ENCODE results near the gene FPGS.

The FPGS gene

DNA sequence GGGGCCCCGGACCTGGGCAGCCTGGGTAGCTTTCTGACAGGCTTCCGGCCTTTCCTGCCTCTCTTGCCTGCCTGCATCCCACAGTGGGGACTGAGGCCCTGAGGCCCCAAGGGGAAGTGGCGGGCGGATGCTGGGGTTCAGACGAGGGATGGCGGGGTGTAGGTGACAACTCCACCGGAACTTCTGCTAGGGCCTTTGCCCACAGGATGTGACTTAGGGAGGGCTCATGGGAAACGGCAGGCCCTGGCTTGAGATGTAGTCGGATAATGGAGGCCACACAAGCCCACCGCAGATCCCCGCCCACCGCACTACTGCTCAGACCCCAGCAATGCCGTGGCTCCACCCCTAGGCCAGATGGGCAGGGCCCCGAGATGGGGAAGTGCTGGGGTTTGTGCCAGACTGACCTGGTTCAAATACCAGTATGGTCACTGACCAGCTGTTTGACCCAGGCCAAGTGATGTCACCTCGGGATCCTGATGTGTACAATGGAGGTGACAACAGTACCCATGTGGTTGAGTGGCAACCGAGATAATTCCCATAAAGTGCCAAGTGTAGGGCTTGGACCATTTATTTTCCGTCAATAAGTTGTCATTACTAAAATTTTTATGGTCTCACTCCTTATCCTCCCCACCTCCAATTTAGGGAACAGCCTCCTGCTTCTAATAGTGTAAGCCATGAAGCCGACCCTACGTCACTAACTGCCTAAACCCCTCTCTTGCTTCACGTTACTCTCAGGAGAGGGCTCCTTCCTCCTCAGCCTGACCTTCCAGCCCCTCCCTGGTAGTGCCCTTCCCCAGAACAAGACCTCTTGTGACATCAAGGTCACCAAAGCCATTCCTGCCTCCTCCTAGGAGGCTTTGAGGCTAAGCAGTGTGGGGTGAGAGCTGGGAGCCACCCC, 19.3 kb upstream of the FPGS start:
- peak in 15 of 42 donors; percentile 11 to 49 (median 33) for DNase-seq
- intact Hi-C loops (cut with DNase I): loop anchor here (10.0 kb wide), 1 partner anchor 131 kb away; the partner anchor contains the start of gene ST6GALNAC4

DNA sequence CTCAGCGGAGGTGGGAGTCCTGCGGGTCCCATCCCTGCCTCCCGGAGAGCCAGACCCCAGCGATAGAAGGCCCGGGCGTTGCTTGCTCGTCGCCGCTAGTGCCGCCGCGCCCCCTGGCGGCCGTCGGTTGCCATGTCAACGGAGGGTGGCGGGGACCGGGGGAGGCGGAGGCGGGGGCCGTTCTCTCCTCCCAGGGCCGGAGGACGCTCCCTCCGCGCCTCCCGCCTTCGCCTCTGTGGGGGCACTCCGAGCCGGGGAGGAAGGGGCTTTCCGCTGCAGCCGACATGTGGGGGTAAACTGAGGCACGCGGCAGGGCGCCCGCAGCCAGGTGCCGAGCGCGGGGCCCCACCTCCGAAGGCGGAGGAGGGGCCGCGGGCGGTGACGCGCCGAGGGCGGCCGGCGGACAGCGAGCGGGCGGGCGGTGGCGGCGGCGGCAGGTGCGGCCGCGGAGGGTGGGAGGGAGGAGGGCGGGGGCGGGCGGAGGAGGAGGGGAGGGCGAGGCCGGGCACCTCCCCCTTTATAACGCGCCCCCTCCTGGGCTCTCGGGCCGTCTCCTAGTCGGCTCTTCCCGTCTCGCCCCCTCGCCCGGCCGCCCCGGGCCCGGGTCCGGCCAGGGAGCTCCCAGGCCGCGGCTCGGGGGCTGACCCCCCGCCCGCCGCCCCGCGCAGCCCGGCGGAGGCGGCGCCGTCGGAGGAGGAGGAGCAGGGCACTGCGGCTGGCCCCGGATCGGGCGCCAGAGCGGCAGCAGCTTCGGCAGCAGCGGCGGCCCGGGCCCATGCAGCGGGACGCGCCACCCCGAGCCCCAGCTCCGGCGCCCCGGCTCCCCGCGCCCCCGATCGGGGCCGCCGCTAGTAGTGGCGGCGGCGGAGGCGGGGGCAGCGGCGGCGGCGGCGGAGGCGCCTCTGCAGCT, 17.4 kb upstream of the FPGS start:
- DNase-seq: peak; percentile 61 to 95 (median 87)
- intact Hi-C loops (cut with DNase I): loop anchor here (10.0 kb wide), 1 partner anchor 130 kb away; the partner anchor contains the start of gene ST6GALNAC4

DNA sequence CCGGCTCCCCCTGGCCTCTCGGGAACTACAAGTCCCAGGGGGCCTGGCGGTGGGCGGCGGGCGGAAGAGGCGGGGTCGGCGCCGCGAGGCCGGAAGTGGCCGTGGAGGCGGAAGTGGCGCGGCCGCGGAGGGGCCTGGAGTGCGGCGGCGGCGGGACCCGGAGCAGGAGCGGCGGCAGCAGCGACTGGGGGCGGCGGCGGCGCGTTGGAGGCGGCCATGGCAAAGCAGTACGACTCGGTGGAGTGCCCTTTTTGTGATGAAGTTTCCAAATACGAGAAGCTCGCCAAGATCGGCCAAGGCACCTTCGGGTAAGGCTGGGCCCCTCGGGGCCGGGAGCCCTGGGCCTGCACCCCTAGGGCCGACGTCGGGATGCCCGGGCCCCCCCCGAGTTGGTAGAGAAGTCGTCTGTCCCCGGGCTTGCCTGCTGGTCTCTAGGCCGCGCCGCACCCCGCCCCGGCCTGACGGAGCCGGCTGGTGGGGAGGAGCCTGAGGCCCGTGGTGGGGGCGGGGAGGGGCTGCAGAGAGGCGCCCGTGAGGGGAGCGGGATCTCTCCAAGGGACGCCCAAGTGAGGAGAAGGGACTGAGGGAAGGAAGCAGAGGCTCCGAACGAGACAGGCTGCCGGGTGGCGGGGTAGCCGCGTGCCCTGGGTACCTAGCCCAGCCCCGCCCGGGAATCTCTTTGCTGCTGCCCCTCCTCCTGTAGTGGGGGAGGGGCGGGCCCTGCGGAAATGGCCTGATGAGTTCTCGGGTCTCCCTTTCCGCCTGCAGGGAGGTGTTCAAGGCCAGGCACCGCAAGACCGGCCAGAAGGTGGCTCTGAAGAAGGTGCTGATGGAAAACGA, 16.5 kb upstream of the FPGS start, which contains the start of gene CDK9:
Gene CDK9, plus strand, starts transcription at position 102 of the 840 bp plus-strand sequence. Its CDS starts 115 bp downstream, at position 217.
- peak; percentile 69 to 96 (median 92) for DNase-seq
- intact Hi-C loops (cut with DNase I): loop anchor here (2.0 to 10.0 kb wide), 2 partner anchors 51 to 129 kb away; partner anchors contain the start of genes ST6GALNAC4 and TOR2A

DNA sequence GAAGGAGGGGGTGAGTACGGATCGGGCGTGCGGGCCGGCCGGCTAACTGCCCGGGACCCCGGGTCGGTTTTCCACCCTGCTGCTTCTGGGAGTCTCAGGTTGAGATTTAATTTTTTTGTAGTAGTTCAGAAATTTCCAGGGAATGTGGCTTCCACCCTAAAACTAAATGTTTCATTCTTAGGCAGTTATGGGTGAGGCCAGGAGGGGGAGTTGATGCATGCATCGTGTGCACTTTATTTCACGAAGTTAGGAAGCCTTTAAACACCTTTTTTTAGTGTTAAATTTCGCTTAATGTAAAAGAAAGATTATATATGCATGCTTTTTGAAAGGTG, 15.9 kb upstream of the FPGS start:
- DNase-seq: no peak
- intact Hi-C loops (cut with DNase I): loop anchor here (2.0 to 10.0 kb wide), 2 partner anchors 52 to 128 kb away; partner anchors contain the start of genes ST6GALNAC4 and TOR2A

DNA sequence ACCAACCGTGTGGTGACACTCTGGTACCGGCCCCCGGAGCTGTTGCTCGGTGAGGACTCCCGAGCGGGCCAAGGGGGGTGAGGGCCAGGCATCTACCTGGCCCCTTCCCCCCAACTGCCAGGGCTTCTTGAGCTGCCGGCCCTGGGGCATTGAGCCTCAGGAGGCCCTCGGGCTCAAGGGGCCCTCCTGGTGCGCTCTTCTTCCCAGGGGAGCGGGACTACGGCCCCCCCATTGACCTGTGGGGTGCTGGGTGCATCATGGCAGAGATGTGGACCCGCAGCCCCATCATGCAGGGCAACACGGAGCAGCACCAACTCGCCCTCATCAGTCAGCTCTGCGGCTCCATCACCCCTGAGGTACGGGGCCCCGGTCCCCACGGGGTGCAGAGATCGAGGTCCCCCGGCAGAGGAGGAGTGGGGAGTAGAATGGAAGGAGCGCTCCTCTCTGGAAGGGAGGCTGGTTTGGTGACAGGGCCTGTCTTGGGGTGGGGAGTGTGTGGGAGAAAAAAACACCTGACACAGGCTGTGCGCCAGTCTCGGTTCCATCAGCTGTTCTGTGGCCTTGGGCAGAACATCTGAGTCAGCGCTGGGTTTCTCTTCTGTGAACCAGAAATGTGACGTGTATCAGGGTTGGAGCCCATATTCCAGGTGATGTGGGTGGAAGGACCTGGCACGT, 14.2 kb upstream of the FPGS start:
- intact Hi-C loops (cut with DNase I): loop anchor here (10.0 kb wide), 1 partner anchor 126 kb away; the partner anchor contains the start of gene ST6GALNAC4
- peak; percentile 22 to 88 (median 62) for DNase-seq

DNA sequence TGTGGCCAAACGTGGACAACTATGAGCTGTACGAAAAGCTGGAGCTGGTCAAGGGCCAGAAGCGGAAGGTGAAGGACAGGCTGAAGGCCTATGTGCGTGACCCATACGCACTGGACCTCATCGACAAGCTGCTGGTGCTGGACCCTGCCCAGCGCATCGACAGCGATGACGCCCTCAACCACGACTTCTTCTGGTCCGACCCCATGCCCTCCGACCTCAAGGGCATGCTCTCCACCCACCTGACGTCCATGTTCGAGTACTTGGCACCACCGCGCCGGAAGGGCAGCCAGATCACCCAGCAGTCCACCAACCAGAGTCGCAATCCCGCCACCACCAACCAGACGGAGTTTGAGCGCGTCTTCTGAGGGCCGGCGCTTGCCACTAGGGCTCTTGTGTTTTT, 13.5 kb upstream of the FPGS start:
- intact Hi-C loops (cut with DNase I): loop anchor here (10.0 kb wide), 1 partner anchor 126 kb away; the partner anchor contains the start of gene ST6GALNAC4

DNA sequence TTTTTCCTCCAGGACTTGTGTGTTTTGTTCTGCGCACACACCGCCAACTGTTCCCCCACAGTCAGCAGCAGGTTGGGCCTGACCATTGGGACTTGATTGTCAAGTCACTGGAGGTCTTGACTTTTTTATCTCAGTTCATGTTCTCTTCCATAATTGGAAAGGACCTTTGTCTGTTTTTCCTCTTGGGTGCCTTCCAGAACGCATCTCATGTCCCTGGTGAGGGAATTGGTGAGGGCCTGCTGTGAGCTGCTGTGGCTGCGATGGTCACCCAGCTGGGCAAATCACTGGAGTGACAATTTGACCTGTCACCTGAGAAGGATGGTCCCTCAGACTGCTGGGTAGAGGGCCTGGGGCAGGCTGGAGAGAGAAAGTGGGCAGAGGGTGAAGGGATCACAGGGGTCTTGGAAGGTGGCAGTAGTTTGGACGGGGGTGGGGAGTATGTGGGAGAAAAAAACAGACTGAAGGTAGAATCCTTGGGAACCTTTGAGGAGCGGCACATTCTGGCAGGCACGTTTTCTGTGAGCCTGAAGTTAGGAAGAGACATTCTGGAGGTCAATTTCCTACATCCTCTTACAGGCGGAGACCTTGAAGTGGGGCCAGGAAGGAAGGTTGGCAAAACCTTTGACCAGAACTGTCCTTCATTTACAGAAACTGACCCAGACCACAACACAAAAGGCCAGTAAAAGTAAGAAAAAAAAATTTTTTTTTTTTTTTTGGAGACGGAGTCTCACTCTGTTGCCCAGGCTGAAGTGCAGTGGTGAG, 12.4 kb upstream of the FPGS start:
- intact Hi-C loops (cut with DNase I): loop anchor here (5.0 kb wide), 1 partner anchor 82 kb away; no protein-coding TSS in a partner anchor
- DNase-seq: no peak

More for the DNA sequence above, 13.5 kb upstream of the FPGS start:
- no peak for DNase-seq

DNA sequence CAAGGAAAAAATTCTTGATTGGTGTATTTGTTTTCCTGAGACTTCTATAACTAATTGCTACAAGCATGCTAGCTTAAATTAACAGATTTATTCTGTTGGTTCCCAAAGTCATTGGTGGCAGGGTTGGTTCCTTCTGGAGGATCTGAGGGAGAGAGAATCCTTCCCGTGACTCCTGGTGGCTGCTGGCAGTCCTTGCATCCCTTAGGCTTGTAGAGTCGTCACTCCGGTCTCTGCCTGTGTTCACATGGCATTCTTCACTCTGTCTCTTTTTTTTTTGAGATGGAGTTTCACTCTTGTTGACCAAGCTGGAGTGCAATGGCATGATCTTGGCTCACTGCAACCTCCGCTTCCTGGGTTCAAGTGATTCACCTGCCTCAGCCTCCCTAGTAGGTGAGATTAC, 11.6 kb upstream of the FPGS start:
- intact Hi-C loops (cut with DNase I): loop anchor here (5.0 kb wide), 1 partner anchor 81 kb away; no protein-coding TSS in a partner anchor

DNA sequence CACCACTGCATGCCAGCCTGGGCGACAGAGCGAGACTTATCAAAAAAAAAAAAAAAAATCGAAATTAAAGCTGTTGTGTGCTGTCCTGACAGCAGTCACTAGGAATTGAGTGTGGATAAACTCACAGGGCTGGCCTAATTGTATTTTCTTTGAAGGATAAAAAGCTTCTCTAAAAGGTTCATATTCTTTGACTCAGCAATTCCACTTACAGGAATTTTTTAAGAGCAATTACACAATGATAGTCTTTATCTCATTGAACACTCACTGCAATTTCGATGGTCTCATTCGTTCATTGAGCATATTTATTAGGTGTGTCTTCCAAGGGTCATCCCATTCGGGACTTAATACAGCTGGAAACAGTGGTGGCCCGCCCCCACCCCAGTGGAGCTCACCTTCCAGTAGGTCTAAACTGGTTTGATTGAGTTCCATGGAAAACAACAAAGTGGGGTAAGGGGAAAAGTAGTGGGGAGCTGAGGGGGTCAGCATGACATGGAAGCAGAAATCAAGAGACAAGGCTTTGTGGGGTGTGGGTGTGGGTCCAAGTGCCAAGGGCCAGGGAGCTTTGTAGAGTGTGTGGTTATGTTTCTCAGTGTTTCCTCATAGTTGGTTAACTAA, 10.2 kb upstream of the FPGS start:
- DNase-seq: no peak
- intact Hi-C loops (cut with DNase I): loop anchor here (5.0 kb wide), 1 partner anchor 80 kb away; no protein-coding TSS in a partner anchor

More for the DNA sequence above, 11.6 kb upstream of the FPGS start:
- no peak for DNase-seq

DNA sequence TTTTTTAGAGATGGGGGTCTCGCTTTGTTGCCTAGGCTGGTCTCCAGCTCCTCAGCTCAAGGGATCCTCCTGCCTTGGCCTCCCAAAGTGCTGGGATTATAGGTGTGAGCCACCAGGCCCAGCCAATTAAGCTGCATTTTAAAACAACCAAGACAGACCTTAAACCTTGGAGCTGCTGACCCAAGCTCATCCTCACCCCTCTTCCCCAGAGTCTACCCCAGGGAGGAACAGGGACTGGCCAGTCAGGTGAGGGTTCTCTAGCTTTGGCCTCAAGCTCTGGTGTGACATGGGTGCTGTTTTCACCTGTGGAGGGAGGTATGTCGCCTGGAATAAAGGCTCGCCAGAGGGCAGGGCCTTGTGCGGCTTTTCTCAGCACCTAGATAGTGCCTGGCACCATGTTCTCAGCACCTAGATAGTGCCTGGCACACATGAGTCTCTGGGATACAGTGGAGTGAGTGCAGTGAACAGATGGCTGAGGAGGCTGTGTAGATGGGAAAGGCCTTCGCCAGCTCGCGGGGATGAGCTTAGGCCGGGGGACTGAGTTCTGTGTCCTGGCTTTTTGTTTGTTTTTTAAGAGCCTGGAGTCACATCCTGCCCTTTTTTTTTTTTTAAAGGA, 9.5 kb upstream of the FPGS start:
- intact Hi-C loops (cut with DNase I): loop anchor here (5.0 kb wide), 1 partner anchor 79 kb away; no protein-coding TSS in a partner anchor
- DNase-seq: no peak

DNA sequence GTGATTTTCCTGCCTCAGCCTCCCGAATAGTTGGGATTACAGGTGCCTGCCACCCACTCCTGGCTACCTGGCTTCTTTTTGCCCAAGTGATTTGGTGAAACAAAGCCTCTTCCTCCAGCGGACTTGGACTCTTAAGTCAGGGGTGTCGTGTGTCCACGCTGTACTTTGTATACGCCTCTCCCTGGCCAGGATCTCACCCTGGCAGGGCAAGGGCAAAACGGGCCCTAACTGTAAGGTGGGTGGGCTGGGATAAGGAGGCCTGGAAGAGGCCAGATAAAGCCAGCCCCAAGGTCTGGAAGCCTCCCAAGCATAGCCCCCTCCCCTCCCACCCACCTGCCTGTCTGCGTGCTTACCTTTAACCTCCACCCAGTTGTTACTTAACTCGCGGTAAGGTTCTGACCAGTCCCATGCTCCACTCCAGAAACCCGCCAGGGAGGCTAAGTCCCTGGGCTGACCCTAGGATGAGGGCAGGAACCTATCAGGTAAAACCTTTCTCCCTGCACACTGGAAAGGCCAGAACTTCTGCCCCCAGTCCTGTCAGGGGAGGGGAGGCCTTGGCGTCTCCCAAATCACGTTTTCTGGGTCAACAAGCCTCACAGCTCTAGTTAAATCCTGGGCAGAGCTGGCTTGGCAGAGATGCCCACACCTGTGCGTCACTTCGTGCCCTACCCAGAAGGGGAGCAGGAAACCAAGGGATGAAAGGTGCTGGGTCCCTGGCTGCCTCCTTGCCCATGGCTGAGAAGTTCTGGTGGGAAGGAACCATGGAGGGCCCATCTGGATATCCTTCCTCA, 8.5 kb upstream of the FPGS start:
- intact Hi-C loops (cut with DNase I): loop anchor here (5.0 kb wide), 1 partner anchor 78 kb away; no protein-coding TSS in a partner anchor
- no peak for DNase-seq

DNA sequence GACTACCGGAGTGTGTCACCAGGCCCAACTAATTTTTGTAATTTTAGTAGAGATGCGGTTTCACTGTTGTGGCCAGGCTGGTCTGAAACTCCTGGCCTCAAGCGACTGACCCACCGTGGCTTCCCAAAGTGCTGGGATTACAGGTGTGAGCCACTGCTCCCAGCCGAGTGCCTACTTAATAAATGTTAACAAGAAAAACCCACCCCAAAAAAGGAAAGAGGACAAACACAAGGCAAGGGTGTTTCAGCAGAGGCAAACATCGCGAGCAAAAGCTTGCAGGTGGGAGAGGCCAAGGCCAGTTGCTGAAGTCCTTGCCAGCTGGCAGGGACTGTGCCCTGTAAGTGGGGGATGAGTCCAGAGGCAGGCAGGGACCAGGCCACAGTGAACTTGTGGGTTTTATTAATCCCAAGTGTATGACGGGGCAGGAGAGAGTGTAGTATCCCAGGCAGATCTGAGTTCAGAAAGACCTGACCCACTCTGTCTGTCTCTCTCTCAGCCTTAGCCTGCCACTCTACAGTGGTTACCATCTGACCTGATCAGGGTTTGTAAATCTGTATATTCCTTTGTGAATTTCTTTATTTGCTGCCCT, 6.4 kb upstream of the FPGS start:
- no peak for DNase-seq

DNA sequence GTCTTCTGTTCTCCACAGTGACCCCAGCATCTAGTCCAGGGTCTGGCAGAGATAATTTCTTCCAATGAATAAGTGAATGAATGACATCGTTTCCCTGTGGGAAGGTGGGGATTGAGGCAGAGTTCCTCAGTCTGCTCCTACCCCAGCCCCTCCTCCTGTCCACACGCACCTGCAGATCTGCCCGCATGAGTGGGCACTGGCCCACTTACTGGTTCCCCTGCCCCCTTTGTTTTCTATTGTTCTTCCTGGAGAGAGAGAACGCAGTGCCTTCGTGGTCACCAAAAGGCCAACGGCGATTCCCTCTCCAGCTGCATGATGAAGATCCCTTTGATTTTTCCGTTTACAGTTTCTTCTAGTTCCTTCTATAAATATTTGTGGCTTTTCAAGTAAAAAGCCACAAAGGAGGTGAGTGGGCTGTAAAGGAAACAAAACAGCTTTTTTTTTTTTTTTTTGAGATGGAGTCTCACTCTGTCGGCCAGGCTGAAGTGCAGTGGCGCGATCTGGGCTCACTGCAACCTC, 5.8 kb upstream of the FPGS start:
- no peak for DNase-seq
- intact Hi-C loops (cut with DNase I): no loop called here

More for the DNA sequence above, 6.4 kb upstream of the FPGS start:
- intact Hi-C loops (cut with DNase I): no loop called here

DNA sequence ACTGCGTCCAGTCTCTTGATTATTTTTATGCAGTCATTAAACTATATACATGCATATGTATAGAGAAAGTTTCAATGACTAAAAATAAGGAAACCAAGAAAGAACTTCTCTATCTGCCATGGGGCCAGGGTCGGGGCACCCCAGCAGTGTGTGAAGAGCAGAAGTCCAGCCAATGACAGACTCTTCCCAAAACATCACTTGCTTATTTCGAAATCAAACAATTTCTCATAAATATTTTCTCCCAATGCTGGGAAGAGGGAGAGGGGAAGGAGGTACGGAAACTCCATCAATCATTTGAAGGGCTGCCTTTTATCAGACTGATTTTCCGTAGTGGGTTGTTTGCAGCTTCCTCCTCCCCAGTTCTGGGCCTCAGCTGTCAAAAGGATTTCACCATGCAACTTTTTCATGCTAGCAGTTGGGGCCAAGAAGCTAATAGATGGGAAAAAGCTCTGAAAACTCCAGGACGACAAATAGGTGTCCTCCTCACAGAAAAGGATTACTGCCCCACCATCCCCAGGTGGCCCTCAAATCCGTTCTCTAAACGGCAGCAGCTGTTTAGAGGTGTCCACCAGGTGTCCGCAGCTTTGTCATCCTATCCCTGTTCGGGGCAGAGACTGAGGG, 617 bp upstream of the FPGS start:
- intact Hi-C loops (cut with DNase I): no loop called here
- no peak for DNase-seq
